Parathyroid adenoma (tissue), 2 donors: ENCODE measurements around the gene FBLN2.

ENCODE experiments used
- H2AFZ ChIP-seq: fragments of 300-600 bp; sonication (generic); one replicate; pipeline ENCODE4 v1.7.0; 2017; ENCODE audit warnings: antibody characterized with exemption, mild to moderate bottlenecking
- H3K27ac ChIP-seq: fragments of 300-600 bp; sonication (generic); one replicate; pipeline ENCODE4 v1.7.0; 2017
- H3K27me3 ChIP-seq: fragments of 300-600 bp; sonication (generic); one replicate; pipeline ENCODE4 v1.7.0; 2017; ENCODE audit warnings: low read length; ENCODE audit not compliant: control insufficient read depth, insufficient read depth
- H3K36me3 ChIP-seq: fragments of 300-600 bp; sonication (generic); one replicate; pipeline ENCODE4 v1.7.0; 2017; ENCODE audit warnings: low read length; ENCODE audit not compliant: control insufficient read depth, insufficient read depth
- H3K4me1 ChIP-seq: fragments of 300-600 bp; sonication (generic); one replicate; pipeline ENCODE4 v1.7.0; 2017; ENCODE audit warnings: control low read depth
- H3K4me2 ChIP-seq: fragments of 300-600 bp; sonication (generic); one replicate; pipeline ENCODE4 v1.7.0; 2017; ENCODE audit warnings: low read length
- H3K4me3 ChIP-seq: fragments of 300-600 bp; sonication (generic); one replicate; pipeline ENCODE4 v1.7.0; 2017; ENCODE audit warnings: low read depth, low read length
- H3K79me2 ChIP-seq: fragments of 300-600 bp; sonication (generic); one replicate; pipeline ENCODE4 v1.7.0; 2017; ENCODE audit warnings: control low read depth
- H3K9ac ChIP-seq: fragments of 300-600 bp; sonication (generic); one replicate; pipeline ENCODE4 v1.7.0; 2017; ENCODE audit warnings: mild to moderate bottlenecking
- H3K9me3 ChIP-seq: fragments of 300-600 bp; sonication (generic); one replicate; pipeline ENCODE4 v1.7.0; 2017; ENCODE audit warnings: low read length; ENCODE audit not compliant: control insufficient read depth
- TF ChIP-seq, protein P1 (sequence below): fragments of 300-600 bp; sonication (generic); IDR thresholded peaks from one replicate; pipeline ENCODE4 v1.7.0; 2017; ENCODE audit warnings: antibody characterized with exemption, mild to moderate bottlenecking
- donor health status: primary hyperparathyroidism.

FBLN2 gene

GRCh38 chr3:13601692-13602080 is 52.8 kb downstream of the FBLN2 start:
- Histone ChIP-seq H3K4me1 (peaks cover 33% of the 10 kb centered on the region), H3K79me2 (no peaks in the 10 kb centered on the region), H2AFZ (peak overlapping the region; percentile 42), H3K9me3 (no peaks in the 10 kb centered on the region), H3K27me3 (no peaks in the 10 kb centered on the region), H3K27ac (no peak overlapping the region), H3K9ac (no peak overlapping the region), H3K4me3 (no peak overlapping the region), H3K36me3 (no peaks in the 10 kb centered on the region), H3K4me2 (no peak overlapping the region)
- TF ChIP-seq, protein P1, sequence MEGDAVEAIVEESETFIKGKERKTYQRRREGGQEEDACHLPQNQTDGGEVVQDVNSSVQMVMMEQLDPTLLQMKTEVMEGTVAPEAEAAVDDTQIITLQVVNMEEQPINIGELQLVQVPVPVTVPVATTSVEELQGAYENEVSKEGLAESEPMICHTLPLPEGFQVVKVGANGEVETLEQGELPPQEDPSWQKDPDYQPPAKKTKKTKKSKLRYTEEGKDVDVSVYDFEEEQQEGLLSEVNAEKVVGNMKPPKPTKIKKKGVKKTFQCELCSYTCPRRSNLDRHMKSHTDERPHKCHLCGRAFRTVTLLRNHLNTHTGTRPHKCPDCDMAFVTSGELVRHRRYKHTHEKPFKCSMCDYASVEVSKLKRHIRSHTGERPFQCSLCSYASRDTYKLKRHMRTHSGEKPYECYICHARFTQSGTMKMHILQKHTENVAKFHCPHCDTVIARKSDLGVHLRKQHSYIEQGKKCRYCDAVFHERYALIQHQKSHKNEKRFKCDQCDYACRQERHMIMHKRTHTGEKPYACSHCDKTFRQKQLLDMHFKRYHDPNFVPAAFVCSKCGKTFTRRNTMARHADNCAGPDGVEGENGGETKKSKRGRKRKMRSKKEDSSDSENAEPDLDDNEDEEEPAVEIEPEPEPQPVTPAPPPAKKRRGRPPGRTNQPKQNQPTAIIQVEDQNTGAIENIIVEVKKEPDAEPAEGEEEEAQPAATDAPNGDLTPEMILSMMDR: no peak

DNA sequence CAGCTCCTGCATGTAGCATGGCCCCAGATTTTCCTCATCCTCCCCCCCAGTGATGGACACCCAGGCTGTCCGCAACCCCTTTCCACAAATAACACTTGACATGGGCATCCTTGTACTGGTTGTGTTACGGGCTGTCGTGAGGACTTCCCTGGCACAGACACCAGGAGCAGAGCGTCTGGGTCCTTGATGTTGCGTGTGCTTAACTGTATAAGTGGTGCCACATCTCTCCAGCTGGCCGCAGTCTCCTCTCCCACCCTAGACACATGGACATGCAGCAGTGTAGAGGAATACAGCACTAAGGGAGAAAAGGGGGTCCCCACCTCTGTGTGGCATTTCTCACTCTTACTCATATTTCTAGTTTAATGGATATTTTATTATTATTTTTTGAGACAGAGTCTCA is 56.6 kb downstream of the FBLN2 start:
- H2AFZ ChIP-seq: no peak overlapping the region

GRCh38 chr3:13607821-13608597 is 59.1 kb downstream of the FBLN2 start:
- Histone ChIP-seq H3K79me2 (no peaks in the 10 kb centered on the region), H3K9me3 (no peaks in the 10 kb centered on the region)

More for the DNA sequence above, 56.6 kb downstream of the FBLN2 start:
- Histone ChIP-seq H3K79me2 (no peaks in the 10 kb centered on the region), H3K27ac (no peak overlapping the region), H3K27me3 (no peaks in the 10 kb centered on the region), H3K4me2 (no peak overlapping the region), H3K4me1 (no peaks in the 10 kb centered on the region), H3K4me3 (no peak overlapping the region), H3K9me3 (no peaks in the 10 kb centered on the region), H3K9ac (no peak overlapping the region), H3K36me3 (no peaks in the 10 kb centered on the region)
- TF ChIP-seq, protein P1: no peak

GRCh38 chr3:13608969-13609725 is 60.2 kb downstream of the FBLN2 start:
- Histone ChIP-seq H3K36me3 (no peaks in the 10 kb centered on the region), H3K9me3 (no peaks in the 10 kb centered on the region), H3K4me2 (no peak overlapping the region), H3K79me2 (no peaks in the 10 kb centered on the region), H3K27me3 (no peaks in the 10 kb centered on the region), H3K27ac (no peak overlapping the region), H2AFZ (no peak overlapping the region), H3K9ac (no peak overlapping the region), H3K4me3 (no peak overlapping the region), H3K4me1 (no peaks in the 10 kb centered on the region)
- TF ChIP-seq, protein P1: no peak

More at GRCh38 chr3:13607821-13608597, 59.1 kb downstream of the FBLN2 start:
- Histone ChIP-seq H3K36me3 (no peaks in the 10 kb centered on the region), H3K27ac (no peak overlapping the region), H2AFZ (no peak overlapping the region), H3K9ac (no peak overlapping the region), H3K4me3 (no peak overlapping the region), H3K4me2 (no peak overlapping the region), H3K4me1 (no peaks in the 10 kb centered on the region), H3K27me3 (no peaks in the 10 kb centered on the region)
- TF ChIP-seq, protein P1: no peak
